Activated CD4-positive, CD25-positive, alpha-beta regulatory T cell treated with anti-CD3 and anti-CD28 coated beads, Interleukin-2, amount 50 U/mL, for 16 hours (primary cell): ENCODE data around the gene PRRX2.
"Not testable (repeated sequence)": the region's sequence is repeated elsewhere in the genome, so short reads cannot be mapped to it uniquely, and the experiment has no call there.

Source experiments
- DNase-seq: peaks from one replicate; pipeline ENCODE4 v3.0.0-alpha.2; 2020; ENCODE audit warnings: low read depth, low spot score

The PRRX2 gene

DNA sequence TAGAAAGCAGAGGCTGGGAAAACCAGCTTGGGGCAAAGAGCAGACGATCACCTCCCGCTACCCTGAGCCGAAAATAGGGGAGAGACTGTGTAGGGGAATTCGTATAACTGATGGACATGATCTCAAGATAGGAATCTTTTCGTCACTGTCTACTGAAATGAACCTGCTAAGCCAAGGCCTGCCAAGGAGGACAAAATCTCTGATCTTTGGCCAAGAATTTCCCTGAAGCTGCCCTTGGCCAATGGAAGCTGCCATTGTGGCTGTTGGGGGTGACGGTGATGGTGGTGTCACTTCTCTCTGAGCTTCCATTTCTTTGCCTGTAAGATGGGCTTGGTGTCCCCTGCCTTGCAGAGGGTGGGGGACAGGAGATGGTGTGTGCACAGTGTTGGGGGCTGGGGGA is 90.7 kb downstream of the PRRX2 start:
- DNase-seq = no peak

DNA sequence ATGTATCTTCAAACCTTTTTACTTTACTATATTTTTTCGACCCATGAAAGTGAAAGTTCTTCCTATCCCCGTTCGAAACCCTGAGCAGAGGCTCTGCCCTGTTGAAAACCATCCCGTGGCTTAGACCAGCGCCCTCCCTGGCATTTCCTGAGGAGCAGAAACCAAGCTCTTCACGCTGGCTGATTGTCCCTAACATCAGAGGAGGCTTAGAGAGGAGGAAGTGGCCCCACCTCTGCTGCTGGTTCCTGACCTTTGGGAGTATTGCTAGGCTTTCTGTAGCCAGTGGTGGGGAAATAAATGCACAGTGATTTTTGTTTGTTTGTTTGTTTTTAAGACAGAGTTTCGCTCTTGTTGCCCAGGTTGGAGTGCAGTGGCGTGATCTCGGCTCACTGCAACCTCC is 91.6 kb downstream of the PRRX2 start:
- DNase-seq = no peak

DNA sequence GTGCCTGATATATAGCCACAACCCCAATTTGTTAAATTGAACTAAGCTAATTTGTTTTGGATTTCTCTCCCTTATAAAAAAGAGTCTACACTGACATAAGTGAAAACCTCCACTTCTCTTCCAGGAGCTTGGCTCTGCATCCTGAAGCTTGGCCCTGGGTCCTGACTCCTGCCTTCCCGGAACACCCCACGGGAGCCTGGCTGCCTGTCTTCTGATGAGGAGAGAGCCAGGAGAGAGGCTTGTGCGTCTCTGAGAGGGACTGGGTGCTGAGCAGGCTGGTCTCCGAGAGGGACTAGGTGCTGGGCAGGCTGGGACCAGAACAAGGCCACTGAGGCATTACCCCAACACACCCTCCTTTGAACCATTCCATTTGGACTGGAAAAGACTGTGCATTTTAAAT is 93.9 kb downstream of the PRRX2 start:
- DNase-seq = no peak

DNA sequence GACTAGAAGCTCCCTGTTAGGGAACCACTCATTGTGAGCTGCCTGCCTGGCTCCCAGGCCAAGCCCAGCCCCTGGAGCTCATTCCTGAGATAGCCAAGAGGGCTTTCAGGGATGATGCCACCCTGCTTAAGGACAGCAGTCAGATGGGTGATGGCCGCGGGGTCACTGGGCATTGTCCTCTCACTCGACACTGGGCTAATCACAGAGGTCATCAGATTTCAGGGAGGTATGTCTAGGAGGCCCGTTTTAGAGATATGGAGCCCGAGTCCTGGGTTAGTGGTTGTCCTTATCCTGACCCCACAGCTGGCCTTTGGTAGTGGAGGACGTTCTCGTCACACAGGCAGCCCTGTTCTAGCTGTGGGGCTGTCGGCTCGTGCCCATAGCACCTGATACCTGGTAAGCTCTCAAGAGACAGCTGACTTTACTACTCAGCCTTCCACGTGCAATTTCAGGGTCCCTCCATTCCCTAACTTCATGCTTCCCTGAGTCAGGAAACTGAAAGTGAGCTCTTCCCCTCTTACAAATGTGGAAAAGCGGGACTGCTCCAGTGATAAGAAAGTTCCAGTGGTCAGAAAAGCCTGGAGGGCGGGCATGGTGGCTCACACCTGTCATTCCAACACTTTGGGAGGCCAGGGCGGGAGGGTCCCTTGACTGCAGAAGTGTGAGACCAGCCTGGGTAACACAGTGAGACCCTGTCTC is 94.5 kb downstream of the PRRX2 start:
- no peak for DNase-seq

DNA sequence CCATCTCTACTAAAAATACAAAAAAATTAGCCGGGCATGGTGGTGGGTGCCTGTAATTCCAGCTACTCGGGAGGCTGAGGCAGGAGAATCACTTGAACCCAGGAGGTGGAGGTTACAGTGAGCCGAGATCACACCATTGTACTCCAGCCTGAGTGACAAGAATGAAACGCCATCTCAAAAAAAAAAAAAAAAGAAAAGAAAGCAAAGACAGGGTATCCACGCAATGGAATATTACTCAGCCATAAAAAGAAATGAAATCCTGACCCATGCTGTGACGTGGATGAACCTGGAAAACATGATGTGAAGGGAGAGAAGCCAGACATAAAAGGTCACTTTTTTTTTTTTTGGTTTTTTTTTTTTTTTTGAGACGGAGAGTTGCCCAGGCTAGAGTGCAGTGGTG is 95.3 kb downstream of the PRRX2 start:
- not testable (repeated sequence) for DNase-seq

DNA sequence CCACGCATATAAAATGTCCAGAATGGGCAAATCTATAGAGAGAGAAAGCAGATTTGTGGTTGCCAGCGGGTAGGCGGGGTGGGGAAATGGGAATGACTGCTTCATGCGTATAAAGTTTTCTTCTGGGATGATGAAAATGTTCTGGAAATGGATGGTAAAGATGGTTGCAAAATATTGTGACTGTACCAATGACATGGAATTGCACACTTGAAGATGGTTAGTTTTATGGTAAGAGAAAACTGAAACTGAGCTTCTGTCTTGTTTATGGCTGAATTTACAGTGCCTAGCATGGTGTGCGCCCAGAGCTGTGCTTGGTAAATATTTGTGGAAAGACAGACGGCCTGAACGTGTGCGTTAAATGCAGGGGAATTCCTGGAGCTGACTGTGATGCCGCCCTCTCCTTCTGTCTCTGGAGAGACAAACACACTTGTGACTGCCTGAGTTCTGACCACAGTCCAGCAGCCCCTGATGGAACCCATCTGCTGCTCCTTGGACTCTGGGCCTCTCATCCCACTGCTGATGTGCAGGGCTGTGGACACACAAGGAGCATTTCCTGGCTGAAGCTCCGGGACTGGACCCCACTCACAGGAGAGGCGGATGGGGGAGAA is 96.0 kb downstream of the PRRX2 start:
- no peak for DNase-seq

DNA sequence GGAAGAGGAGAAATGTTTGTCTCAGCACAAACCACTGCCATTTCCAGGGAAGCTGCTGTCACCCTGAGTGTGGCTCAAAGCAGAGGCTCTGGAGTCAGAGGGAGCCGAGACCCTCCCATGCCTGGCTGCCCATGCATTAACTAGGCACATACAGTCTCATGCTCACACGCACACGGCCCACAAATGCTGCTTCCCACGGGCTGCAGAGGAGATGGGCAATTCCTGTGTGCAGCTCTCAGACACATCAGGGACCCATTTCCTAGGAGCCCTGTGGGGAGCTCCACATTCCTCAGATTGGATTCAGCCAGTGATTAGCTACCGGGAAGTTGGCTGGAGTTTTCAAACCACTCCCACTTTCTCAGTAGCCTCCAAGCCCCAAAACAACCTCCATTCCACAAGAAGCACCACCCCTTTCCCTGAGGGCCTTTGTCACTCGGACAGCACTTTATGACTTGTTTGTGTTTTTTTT is 96.5 kb downstream of the PRRX2 start:
- no peak for DNase-seq

DNA sequence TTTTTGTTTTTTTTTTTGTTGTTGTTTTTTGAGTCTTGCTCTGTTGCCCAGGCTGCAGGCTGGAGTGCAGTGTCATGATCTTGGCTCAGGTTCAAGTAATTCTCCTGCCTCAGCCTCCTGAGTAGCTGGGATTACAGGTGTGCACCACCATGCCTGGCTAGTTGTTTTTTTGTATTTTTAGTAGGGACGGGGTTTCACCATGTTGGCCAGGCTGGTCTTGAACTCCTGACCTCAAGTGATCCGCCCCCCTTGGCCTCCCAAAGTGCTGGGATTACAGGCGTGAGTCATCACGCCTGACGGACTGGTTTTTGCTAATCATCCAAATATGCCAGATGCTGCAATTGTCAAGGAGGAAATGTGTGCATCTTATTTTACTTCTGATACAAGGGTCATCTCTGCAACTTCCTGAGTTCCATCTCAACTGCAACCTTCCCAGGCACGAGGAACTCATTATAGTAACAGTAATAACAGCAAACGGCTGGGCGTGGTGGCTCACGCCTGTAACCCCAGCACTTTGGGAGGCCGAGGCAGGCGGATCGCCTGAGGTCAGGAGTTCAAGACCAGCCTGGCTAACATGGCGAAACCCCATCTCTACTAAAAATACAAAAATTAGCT is 97.0 kb downstream of the PRRX2 start:
- not testable (repeated sequence) for DNase-seq

DNA sequence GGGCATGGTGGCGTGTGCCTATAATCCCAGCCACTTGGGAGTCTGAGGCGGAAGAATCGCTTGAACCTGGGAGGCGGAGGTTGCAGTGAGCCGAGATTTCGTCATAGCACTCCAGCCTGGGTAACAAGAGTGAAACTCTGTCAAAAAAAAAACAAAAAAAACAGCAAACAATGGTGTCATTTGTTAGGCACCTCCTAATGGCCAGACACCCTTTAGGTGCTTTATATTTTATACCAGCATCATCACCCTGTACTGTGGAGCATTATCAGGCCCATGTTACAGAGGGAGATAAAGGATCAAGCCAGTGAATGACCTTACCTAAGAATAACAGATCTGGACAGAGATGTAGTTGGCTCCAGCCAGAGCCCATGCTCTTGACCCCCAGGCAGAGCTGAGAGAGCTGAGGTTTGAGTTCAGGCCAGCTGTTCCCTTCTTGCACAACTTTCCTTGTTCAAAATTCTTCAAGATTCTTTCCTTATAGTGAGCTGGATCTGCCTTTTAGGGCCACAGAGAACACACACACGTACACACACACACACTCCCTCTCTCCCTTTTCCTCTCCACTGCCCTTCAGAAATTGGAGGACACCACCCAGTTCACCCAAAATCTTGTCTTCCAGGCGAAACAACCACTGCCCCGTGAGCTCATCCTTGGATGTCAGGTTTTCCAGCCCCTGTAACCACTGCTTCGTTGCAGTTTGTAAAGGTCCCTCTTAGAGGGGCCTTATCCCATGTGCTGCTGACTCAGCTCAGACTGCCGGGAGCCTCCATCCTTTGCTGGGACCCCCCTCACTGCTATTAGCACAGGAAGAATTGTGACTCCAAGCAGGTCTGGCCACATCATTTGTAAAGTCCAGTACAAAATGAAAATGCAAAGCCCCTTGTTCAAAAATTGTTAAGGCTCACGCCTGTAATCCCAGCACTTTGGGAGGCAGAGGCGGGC is 97.8 kb downstream of the PRRX2 start:
- no peak for DNase-seq

DNA sequence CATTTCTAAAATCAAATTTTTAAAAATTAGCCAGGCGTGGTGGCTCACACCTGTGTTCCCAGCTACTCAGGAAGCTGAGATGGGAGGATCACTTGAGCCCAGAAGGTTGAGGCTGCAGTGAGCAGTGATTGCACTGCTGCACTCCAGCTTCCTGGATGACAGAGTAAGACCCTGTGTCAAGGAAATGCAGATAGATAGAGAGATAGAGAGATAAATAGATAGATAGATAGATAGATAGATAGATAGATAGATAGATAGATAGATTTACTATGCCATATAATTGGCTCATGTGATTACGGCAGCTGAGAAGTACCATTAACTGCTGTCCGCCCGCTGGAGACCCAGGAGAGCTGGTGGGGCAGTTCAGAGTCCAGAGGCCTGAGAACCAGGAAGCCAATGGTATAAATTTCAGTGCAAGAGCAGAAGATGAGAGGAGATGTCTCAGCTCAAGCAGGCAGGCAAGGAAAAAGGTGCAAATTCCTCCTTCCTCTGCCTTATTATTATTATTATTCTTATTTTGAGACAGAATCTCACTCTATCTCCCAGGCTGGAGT is 100.4 kb downstream of the PRRX2 start:
- DNase-seq = no peak

DNA sequence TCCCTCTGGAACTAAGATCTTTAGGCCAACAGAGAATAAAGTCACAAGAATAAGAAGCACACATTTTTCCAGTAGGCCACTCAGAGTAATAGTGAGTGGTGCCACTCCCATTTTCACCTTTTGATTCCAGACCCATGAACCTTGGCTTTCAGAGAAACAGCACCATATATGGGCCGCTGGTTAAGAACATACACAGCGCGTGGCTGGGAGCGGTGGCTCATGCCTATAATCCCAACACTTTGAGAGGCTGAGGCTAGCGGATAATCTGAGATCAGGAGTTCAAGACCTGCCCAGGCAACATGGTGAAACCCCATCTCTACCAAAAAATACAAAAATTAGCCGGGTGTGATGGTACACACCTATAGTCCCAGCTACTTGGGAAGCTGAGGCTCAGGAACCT is 103.0 kb downstream of the PRRX2 start:
- no peak for DNase-seq

DNA sequence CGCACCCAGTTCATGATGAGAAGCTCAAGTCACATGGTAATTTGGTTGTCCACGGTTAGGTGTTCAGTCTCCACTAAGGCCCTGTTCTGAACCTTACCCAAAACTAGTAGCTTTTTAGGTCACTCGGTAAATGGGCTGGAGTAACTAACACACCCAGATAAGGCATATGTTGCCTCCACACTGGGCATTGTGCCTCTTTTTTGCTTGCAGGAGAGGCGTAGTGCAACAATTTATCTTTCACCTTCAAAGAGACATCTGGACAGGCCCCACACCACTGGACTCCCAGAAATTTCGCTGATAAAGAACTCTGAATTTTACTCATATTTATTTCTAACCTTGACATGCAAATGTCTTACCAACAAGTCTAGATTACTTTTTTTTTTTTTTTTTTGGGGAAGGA is 104.2 kb downstream of the PRRX2 start:
- no peak for DNase-seq

DNA sequence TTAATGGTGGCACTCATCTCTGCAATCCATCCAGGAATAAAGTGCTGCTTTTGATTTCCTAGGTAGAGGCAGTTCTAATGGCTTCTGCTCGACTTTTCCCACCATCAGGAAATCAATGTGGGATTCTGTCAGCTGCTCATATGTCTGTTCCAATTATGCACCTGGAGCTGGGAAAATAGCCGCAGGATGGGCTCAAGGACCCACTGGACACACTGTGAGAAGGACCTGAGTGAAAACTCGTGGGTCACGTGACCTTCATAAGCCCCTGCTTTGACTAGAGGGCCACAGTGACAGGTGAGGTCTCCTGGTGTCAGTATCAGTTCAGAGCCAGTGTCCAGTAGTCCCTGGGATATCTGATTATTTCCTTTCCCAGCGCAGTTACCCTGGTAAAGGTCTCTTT is 105.3 kb downstream of the PRRX2 start:
- no peak for DNase-seq
